Activated naive CD8-positive, alpha-beta T cell treated with anti-CD3 and anti-CD28 coated beads, Interleukin-2, amount 50 U/mL, for 24 hours (primary cell): ENCODE results near the gene NT5E.
"Not testable (repeated sequence)": the region's sequence is repeated elsewhere in the genome, so short reads cannot be mapped to it uniquely, and the experiment has no call there.

Experiments
- ATAC-seq: fragments of 150-1000 bp; cut with Tn5 transposase; one replicate; pipeline ENCODE4 v1.10.0; 2021
- DNase-seq: peaks from one replicate; pipeline ENCODE4 v3.0.0; 2021
- H3K27ac Mint-ChIP-seq: one replicate; pipeline ENCODE4 v1.8.0; 2021; ENCODE audit warnings: mild to moderate bottlenecking, mixed read lengths
- H3K27me3 Mint-ChIP-seq: one replicate; pipeline ENCODE4 v1.8.0; 2021; ENCODE audit warnings: mixed read lengths
- H3K36me3 Mint-ChIP-seq: one replicate; pipeline ENCODE4 v1.8.0; 2021; ENCODE audit warnings: low read depth, mixed read lengths
- H3K4me1 Mint-ChIP-seq: one replicate; pipeline ENCODE4 v1.8.0; 2021; ENCODE audit warnings: mixed read lengths
- H3K4me3 Mint-ChIP-seq: one replicate; pipeline ENCODE4 v1.8.0; 2021; ENCODE audit warnings: mild to moderate bottlenecking, moderate library complexity, mixed read lengths
- H3K9me3 Mint-ChIP-seq: one replicate; pipeline ENCODE4 v1.8.0; 2021; ENCODE audit warnings: mixed read lengths

Gene NT5E

DNA sequence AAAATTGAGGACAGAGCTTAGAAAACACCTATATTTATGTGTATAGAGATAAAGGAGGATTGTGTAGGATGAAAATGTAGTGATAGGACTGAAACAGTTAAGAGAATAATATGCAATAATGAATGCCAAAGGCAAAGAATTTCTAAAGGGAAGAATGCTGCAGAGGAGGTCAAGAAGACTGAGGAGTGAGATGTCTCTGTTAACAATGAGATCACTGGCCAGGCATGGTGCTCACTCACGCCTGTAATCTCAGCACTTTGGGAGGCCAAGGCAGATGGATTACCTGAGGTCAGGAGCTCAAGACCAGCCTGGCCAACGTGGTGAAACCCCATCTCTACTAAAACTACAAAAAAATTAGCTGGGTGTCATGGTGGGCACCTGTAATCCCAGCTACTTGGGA, 74.4 kb downstream of the NT5E start:
- H3K27ac Mint-ChIP-seq, H3K4me3 Mint-ChIP-seq, H3K27me3 Mint-ChIP-seq, DNase-seq, H3K9me3 Mint-ChIP-seq, H3K4me1 Mint-ChIP-seq, ATAC-seq: not testable (repeated sequence)
- H3K36me3 Mint-ChIP-seq: peaks cover 37% of the 10 kb centered on the region

DNA sequence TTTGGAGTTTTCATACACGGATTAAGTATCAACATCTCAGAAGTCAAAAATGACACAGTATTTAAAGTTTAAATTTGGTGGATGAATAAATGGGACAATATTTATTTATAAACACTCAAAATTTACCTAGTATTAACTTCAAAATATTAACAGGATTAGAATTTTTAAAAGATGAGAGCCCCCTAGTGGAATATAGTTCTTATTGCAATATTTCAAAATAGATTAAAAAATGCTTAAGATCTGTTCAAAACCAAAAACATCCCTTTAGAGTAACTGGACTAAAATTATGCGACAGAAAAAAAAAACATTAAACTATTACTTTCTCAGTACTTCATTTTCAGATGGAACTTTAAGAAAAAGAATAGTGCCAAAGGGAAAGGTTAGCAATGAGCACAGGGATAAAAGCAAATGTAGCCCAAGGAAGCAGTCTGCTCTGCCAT, 87.2 kb downstream of the NT5E start:
- peaks cover 9% of the 10 kb centered on the region for H3K36me3 Mint-ChIP-seq
- no peaks in the 10 kb centered on the region for H3K9me3 Mint-ChIP-seq
- no peaks in the 10 kb centered on the region for H3K27me3 Mint-ChIP-seq
- H3K4me1 Mint-ChIP-seq: no peaks in the 10 kb centered on the region
- no peak overlapping the region for H3K4me3 Mint-ChIP-seq
- ATAC-seq: no peak
- no peak overlapping the region for H3K27ac Mint-ChIP-seq
- DNase-seq: no peak

DNA sequence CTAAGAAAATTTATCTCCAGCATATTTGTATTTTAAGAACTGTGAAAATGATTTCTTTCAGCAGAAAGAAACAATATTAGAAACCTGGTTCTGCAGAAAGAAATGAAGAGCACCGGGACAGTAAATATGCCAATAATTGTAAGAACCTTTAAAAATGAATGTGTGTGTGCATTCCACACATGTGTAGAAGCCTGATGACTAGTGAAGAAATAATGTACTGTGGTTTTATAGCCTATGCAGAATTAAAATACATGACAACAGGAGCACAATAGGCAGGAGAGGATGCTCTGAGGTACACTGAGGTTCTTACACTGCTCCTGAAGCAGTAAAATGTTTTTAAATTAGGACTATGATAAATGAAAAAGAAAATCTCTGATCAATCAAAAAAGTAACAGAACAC, 94.9 kb downstream of the NT5E start:
- H3K4me3 Mint-ChIP-seq: no peak overlapping the region
- ATAC-seq (no peak), DNase-seq (no peak)
- no peaks in the 10 kb centered on the region for H3K4me1 Mint-ChIP-seq
- H3K27me3 Mint-ChIP-seq: no peaks in the 10 kb centered on the region
- H3K9me3 Mint-ChIP-seq: no peaks in the 10 kb centered on the region
- peaks cover 19% of the 10 kb centered on the region for H3K36me3 Mint-ChIP-seq
- H3K27ac Mint-ChIP-seq: no peak overlapping the region
